Parathyroid adenoma (tissue), 2 donors: Measurements from ENCODE around the gene C8A.

Experiments used
- H2AFZ ChIP-seq: fragments of 300-600 bp; sonication (generic); one replicate; pipeline ENCODE4 v1.7.0; 2017; ENCODE audit warnings: antibody characterized with exemption, mild to moderate bottlenecking
- H3K27ac ChIP-seq: fragments of 300-600 bp; sonication (generic); one replicate; pipeline ENCODE4 v1.7.0; 2017
- H3K27me3 ChIP-seq: fragments of 300-600 bp; sonication (generic); one replicate; pipeline ENCODE4 v1.7.0; 2017; ENCODE audit warnings: low read length; ENCODE audit not compliant: control insufficient read depth, insufficient read depth
- H3K36me3 ChIP-seq: fragments of 300-600 bp; sonication (generic); one replicate; pipeline ENCODE4 v1.7.0; 2017; ENCODE audit warnings: low read length; ENCODE audit not compliant: control insufficient read depth, insufficient read depth
- H3K4me1 ChIP-seq: fragments of 300-600 bp; sonication (generic); one replicate; pipeline ENCODE4 v1.7.0; 2017; ENCODE audit warnings: control low read depth
- H3K4me2 ChIP-seq: fragments of 300-600 bp; sonication (generic); one replicate; pipeline ENCODE4 v1.7.0; 2017; ENCODE audit warnings: low read length
- H3K4me3 ChIP-seq: fragments of 300-600 bp; sonication (generic); one replicate; pipeline ENCODE4 v1.7.0; 2017; ENCODE audit warnings: low read depth, low read length
- H3K79me2 ChIP-seq: fragments of 300-600 bp; sonication (generic); one replicate; pipeline ENCODE4 v1.7.0; 2017; ENCODE audit warnings: control low read depth
- H3K9ac ChIP-seq: fragments of 300-600 bp; sonication (generic); one replicate; pipeline ENCODE4 v1.7.0; 2017; ENCODE audit warnings: mild to moderate bottlenecking
- H3K9me3 ChIP-seq: fragments of 300-600 bp; sonication (generic); one replicate; pipeline ENCODE4 v1.7.0; 2017; ENCODE audit warnings: low read length; ENCODE audit not compliant: control insufficient read depth
- CTCF ChIP-seq: fragments of 300-600 bp; sonication (generic); IDR thresholded peaks from one replicate; pipeline ENCODE4 v1.7.0; 2017; ENCODE audit warnings: antibody characterized with exemption, mild to moderate bottlenecking
- donor health status: primary hyperparathyroidism.

Gene C8A

GRCh38 chr1:56838759-56839158, 15.8 kb upstream of the C8A start:
- Histone ChIP-seq H3K9ac (no peak overlapping the region), H2AFZ (no peak overlapping the region), H3K4me3 (no peak overlapping the region), H3K27ac (no peak overlapping the region), H3K9me3 (no peaks in the 10 kb centered on the region), H3K4me1 (no peaks in the 10 kb centered on the region), H3K36me3 (no peaks in the 10 kb centered on the region), H3K27me3 (no peaks in the 10 kb centered on the region), H3K79me2 (no peaks in the 10 kb centered on the region), H3K4me2 (no peak overlapping the region)
- no peak for TF ChIP-seq CTCF

DNA sequence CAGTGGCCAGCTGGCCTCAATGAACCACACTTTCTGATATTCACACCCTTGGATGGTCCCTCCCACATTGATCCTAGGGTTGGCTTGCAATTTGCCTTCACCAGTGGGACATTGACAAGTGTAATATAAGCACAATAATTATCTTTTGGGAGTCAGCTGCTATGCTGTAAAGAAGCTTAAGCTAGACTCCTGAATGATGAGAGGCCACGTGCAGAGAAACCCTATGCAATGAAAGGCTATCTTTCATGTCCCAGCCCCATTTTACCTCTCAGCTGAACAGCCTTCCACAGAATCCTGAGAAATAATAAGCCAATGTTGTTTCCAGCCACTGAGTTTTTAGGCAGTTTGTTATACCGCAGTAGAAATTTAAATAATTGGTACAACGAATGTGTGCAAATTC, 11.1 kb upstream of the C8A start:
- H3K79me2 ChIP-seq: no peaks in the 10 kb centered on the region
- no peak overlapping the region for H3K27ac ChIP-seq
- no peaks in the 10 kb centered on the region for H3K36me3 ChIP-seq
- H3K9me3 ChIP-seq: no peaks in the 10 kb centered on the region
- no peak for TF ChIP-seq CTCF
- H3K27me3 ChIP-seq: no peaks in the 10 kb centered on the region
- H3K9ac ChIP-seq: no peak overlapping the region
- no peak overlapping the region for H3K4me2 ChIP-seq
- no peak overlapping the region for H2AFZ ChIP-seq
- no peaks in the 10 kb centered on the region for H3K4me1 ChIP-seq
- no peak overlapping the region for H3K4me3 ChIP-seq

GRCh38 chr1:56844545-56845136, 10.0 kb upstream of the C8A start:
- Histone ChIP-seq H3K79me2 (no peaks in the 10 kb centered on the region), H3K36me3 (no peaks in the 10 kb centered on the region), H3K4me3 (no peak overlapping the region), H3K27me3 (no peaks in the 10 kb centered on the region), H2AFZ (no peak overlapping the region), H3K9ac (no peak overlapping the region), H3K4me1 (no peaks in the 10 kb centered on the region), H3K27ac (no peak overlapping the region), H3K9me3 (no peaks in the 10 kb centered on the region), H3K4me2 (no peak overlapping the region)
- TF ChIP-seq CTCF: no peak

DNA sequence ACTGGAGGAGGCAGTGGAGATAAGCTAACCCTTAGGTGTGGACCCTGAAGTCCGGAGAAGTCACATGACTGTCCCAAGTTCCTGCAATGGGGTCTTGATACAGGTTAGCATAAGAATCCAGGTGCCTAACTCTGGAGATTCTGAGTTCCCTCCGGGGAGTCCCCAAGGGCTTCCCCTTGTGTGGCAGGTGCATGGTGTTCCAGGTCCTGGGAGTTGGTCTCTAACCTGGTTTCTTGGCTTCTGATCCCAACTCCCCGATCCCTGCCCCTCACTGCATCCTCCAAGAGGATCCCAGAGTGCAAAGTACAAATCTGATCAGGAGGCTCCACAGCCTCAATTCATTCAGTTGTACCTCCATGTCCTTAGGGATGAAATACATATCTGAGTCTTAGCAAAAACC, 9.3 kb upstream of the C8A start:
- no peaks in the 10 kb centered on the region for H3K79me2 ChIP-seq
- TF ChIP-seq CTCF: no peak
- no peaks in the 10 kb centered on the region for H3K9me3 ChIP-seq
- no peaks in the 10 kb centered on the region for H3K4me1 ChIP-seq
- H3K27me3 ChIP-seq: no peaks in the 10 kb centered on the region
- no peak overlapping the region for H3K9ac ChIP-seq
- H3K4me3 ChIP-seq: no peak overlapping the region
- H2AFZ ChIP-seq: no peak overlapping the region
- H3K27ac ChIP-seq: no peak overlapping the region
- no peak overlapping the region for H3K4me2 ChIP-seq
- H3K36me3 ChIP-seq: no peaks in the 10 kb centered on the region

GRCh38 chr1:56849750-56850149, 4.8 kb upstream of the C8A start:
- no peak for TF ChIP-seq CTCF
- H3K4me1 ChIP-seq: no peaks in the 10 kb centered on the region
- H2AFZ ChIP-seq: no peak overlapping the region
- H3K9ac ChIP-seq: no peak overlapping the region
- no peak overlapping the region for H3K4me2 ChIP-seq
- H3K79me2 ChIP-seq: no peaks in the 10 kb centered on the region
- no peaks in the 10 kb centered on the region for H3K27me3 ChIP-seq
- H3K27ac ChIP-seq: no peak overlapping the region
- no peaks in the 10 kb centered on the region for H3K36me3 ChIP-seq
- H3K9me3 ChIP-seq: no peaks in the 10 kb centered on the region
- no peak overlapping the region for H3K4me3 ChIP-seq
